G401 (cell line): ENCODE data around the gene DIAPH1. TPM values are rescaled to one million over a fixed set of nuclear protein-coding genes. Genes with fewer than 3 reads are reported as not detected.

ENCODE experiments used
- DNase-seq: peaks from one replicate; pipeline ENCODE4 v3.0.0-alpha.2; 2015; ENCODE audit warnings: low spot score
- in situ Hi-C: cut with HindIII; loops from 2 replicates; pipeline ENCODE4 v1.10.0; 2016; ENCODE audit warnings: low sequenced_read_pairs, mixed read lengths
- total RNA-seq: library from RNA; depleted of rRNA; stranded (reverse); fragments of >200 nt; shearing (Covaris generic); gene quantifications from 2 replicates; pipeline ENCODE4 v1.2.3, GENCODE V29; 2014; rRNA removed

DIAPH1 gene
- total RNA-seq, 1 experiment from 2014 or later = 23.5 TPM

DNA sequence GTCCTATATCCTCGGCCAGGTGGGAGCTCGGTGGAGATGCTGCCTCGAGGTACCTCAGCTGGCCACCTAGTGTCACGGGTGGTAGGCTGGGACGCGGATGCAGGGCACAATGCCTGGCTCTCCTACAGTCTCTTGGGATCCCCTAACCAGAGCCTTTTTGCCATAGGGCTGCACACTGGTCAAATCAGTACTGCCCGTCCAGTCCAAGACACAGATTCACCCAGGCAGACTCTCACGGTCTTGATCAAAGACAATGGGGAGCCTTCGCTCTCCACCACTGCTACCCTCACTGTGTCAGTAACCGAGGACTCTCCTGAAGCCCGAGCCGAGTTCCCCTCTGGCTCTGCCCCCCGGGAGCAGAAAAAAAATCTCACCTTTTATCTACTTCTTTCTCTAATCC, 141.0 kb downstream of the DIAPH1 start:
- in situ Hi-C loops = no loop called here
- DNase-seq = peak; percentile 49

DNA sequence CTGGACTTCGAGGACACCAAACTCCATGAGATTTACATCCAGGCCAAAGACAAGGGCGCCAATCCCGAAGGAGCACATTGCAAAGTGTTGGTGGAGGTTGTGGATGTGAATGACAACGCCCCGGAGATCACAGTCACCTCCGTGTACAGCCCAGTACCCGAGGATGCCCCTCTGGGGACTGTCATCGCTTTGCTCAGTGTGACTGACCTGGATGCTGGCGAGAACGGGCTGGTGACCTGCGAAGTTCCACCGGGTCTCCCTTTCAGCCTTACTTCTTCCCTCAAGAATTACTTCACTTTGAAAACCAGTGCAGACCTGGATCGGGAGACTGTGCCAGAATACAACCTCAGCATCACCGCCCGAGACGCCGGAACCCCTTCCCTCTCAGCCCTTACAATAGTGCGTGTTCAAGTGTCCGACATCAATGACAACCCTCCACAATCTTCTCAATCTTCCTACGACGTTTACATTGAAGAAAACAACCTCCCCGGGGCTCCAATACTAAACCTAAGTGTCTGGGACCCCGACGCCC, 141.7 kb downstream of the DIAPH1 start:
- in situ Hi-C loops = no loop called here
- no peak for DNase-seq

DNA sequence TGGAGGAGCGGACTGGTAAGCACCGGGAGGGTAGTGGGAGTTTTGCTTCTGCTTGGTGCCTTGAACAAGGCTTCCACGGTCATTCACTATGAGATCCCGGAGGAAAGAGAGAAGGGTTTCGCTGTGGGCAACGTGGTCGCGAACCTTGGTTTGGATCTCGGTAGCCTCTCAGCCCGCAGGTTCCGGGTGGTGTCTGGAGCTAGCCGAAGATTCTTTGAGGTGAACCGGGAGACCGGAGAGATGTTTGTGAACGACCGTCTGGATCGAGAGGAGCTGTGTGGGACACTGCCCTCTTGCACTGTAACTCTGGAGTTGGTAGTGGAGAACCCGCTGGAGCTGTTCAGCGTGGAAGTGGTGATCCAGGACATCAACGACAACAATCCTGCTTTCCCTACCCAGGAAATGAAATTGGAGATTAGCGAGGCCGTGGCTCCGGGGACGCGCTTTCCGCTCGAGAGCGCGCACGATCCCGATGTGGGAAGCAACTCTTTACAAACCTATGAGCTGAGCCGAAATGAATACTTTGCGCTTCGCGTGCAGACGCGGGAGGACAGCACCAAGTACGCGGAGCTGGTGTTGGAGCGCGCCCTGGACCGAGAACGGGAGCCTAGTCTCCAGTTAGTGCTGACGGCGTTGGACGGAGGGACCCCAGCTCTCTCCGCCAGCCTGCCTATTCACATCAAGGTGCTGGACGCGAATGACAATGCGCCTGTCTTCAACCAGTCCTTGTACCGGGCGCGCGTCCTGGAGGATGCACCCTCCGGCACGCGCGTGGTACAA, 142.5 kb downstream of the DIAPH1 start:
- DNase-seq = peak; percentile 78
- in situ Hi-C loops = no loop called here

DNA sequence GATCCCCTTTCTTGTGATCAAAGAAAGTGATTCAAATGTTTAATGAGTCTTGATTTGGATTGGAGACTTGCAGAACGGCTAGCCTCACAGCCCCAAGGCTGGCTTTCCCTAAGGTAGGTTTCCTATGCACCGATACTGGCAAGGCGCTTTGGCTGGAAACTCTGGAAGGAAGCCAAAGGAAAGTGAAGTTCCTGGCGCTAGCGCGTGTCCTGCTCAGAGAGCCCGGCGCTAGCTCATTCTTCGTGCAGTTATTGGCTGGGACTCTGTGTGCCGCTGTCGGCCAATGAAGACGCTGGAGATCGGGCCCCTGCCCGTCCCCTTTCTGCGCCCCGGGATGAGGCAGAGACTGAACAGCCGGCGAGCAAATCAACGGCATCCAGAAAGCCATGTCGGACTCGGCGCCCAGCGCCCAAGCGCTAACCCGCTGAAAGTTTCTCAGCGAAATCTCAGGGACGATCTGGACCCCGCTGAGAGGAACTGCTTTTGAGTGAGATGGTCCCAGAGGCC, 143.1 kb downstream of the DIAPH1 start, which contains the start of gene PCDHGC3:
Gene PCDHGC3 (plus strand): TSS at position 342 of the 507 bp plus-strand sequence. CDS start 151 bp downstream, at position 493.
- DNase-seq = peak; percentile 97
- in situ Hi-C loops = no loop called here

DNA sequence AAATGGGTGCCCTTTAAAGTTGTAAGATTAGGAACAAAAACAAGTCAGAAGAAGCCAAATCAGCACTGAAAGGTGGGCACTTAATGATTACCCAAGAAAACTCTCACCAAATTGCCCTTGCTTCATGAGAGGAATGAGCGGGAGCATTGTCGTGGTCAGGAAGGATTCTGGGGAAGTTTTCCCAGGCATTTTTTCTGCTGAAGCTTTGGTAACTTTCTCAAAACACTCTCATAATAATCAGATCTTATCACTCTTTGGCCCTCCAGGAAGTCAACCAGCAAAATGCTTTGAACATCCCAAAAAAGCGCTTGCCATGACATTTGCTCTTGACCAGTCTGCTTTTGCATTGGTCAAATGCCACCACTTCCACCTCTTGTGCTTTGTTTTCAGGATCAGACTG, 153.4 kb downstream of the DIAPH1 start:
- DNase-seq = no peak

More for the DNA sequence above, 153.4 kb downstream of the DIAPH1 start:
- in situ Hi-C loops = no loop called here

Other genes starting within 250 kb of the DIAPH1 start
- not detected in 2 replicates for gene PCDHGB3, start 248.8 kb downstream of the DIAPH1 start, total RNA-seq
- gene PCDHGA6, start 245.1 kb downstream of the DIAPH1 start, total RNA-seq = 0.92 TPM in 1 of 2 replicates, not detected in the other
- gene PCDHGA7, start 236.3 kb downstream of the DIAPH1 start, total RNA-seq = not detected in 2 replicates
- not detected in 2 replicates for gene PCDHGB4, start 231.3 kb downstream of the DIAPH1 start, total RNA-seq
- gene PCDHGA8, start 226.4 kb downstream of the DIAPH1 start, total RNA-seq = not detected in 2 replicates
- not detected in 2 replicates for gene PCDHGB5, start 221.1 kb downstream of the DIAPH1 start, total RNA-seq
- not detected in 2 replicates for gene PCDHGA9, start 216.2 kb downstream of the DIAPH1 start, total RNA-seq
- not detected in 2 replicates for gene PCDHGB6, start 211.0 kb downstream of the DIAPH1 start, total RNA-seq
- 0.31 and 0.71 TPM in 2 replicates for gene PCDHGA10, start 206.0 kb downstream of the DIAPH1 start, total RNA-seq
- 0.68 TPM in 1 of 2 replicates, not detected in the other for gene PCDHGB7, start 201.3 kb downstream of the DIAPH1 start, total RNA-seq
- not detected in 2 replicates for gene PCDHGA11, start 197.9 kb downstream of the DIAPH1 start, total RNA-seq
- not detected in 2 replicates for gene PCDHGA12, start 188.5 kb downstream of the DIAPH1 start, total RNA-seq
- 1.0 and 7.7 TPM in 2 replicates for gene PCDHGC3, start 143.0 kb downstream of the DIAPH1 start, total RNA-seq
- gene PCDHGC4, start 134.0 kb downstream of the DIAPH1 start, total RNA-seq = not detected in 2 replicates
- 0.14 and 0.18 TPM in 2 replicates for gene PCDHGC5, start 129.9 kb downstream of the DIAPH1 start, total RNA-seq
- gene HDAC3, start 17.8 kb upstream of the DIAPH1 start, total RNA-seq = 105 and 117 TPM in 2 replicates
- gene RELL2, start 18.0 kb upstream of the DIAPH1 start, total RNA-seq = 9.9 and 21.2 TPM in 2 replicates
- 8.8 and 17.7 TPM in 2 replicates for gene FCHSD1, start 32.4 kb upstream of the DIAPH1 start, total RNA-seq
- gene ARAP3, start 63.2 kb upstream of the DIAPH1 start, total RNA-seq = not detected in 2 replicates